Kidney capillary endothelial cell (primary cell): ENCODE data around the gene IDH3A.

Source experiments
- DNase-seq: peaks from one replicate; pipeline ENCODE4 v3.0.0-alpha.2; 2018; ENCODE audit warnings: low spot score

IDH3A gene

GRCh38 chr15:78220713-78221112 lies 71.6 kb downstream of the IDH3A start:
- no peak for DNase-seq
